PC-3 (cell line): ENCODE results near the gene UBALD2. TPM values are rescaled to one million over a fixed set of nuclear protein-coding genes. Genes with fewer than 3 reads are reported as not detected.
"Not testable (repeated sequence)": the region's sequence is repeated elsewhere in the genome, so short reads cannot be mapped to it uniquely, and the experiment has no call there.

Source experiments
- ATAC-seq: fragments of 200-7000 bp; cut with Tn5 transposase; 2 replicates; pipeline ENCODE4 v1.9.1; 2020; ENCODE audit warnings: mild to moderate bottlenecking, moderate library complexity
- BruUV-seq: library from RNA; stranded (reverse); fragments of 400-500 nt; replicated peaks from 2 replicates; lab custom pipeline; 2021; lab: Mats Ljungman, UMichigan
- CTCF ChIA-PET: fragments of 300-600 bp; sonication (Branson Sonifier 250); formaldehyde crosslinking; loops from one replicate; lab custom pipeline; 2022; ENCODE audit warnings: antibody characterized with exemption; lab: Charles Lee
- POLR2A ChIA-PET: fragments of 300-600 bp; sonication (Branson Sonifier 250); formaldehyde crosslinking; loops from one replicate; lab custom pipeline; 2022; ENCODE audit warnings: antibody characterized with exemption; ENCODE audit not compliant: unreplicated experiment; lab: Charles Lee
- DNase-seq: peaks from one replicate; pipeline ENCODE4 v3.0.0-alpha.2; 2015
- H2AFZ ChIP-seq: fragments of 300-600 bp; sonication (generic); 2 replicates; pipeline ENCODE4 v1.6.0; 2016; ENCODE audit warnings: antibody characterized with exemption, low read length
- H3F3A ChIP-seq: fragments of 300-600 bp; sonication (generic); one replicate; pipeline ENCODE4 v1.6.0; 2017; ENCODE audit warnings: antibody characterized with exemption, low read length, control low read depth, mild to moderate bottlenecking; ENCODE audit not compliant: unreplicated experiment
- H3K27ac ChIP-seq: fragments of 300-600 bp; sonication (generic); 2 replicates; pipeline ENCODE4 v1.5.1; 2016; ENCODE audit warnings: mild to moderate bottlenecking, low read length
- H3K27me3 ChIP-seq: fragments of 300-600 bp; sonication (generic); 2 replicates; pipeline ENCODE4 v1.6.1; 2016; ENCODE audit warnings: low read length, mixed read lengths
- H3K36me3 ChIP-seq: fragments of 300-600 bp; sonication (generic); 2 replicates; pipeline ENCODE4 v1.6.1; 2016; ENCODE audit warnings: low read depth, mixed run types, low read length, mixed read lengths
- H3K4me1 ChIP-seq: fragments of 300-600 bp; sonication (generic); 2 replicates; pipeline ENCODE4 v1.5.1; 2016; ENCODE audit warnings: low read length; ENCODE audit not compliant: insufficient read depth
- H3K4me2 ChIP-seq: fragments of 300-600 bp; sonication (generic); 2 replicates; pipeline ENCODE4 v1.6.0; 2016; ENCODE audit warnings: low read length
- H3K4me3 ChIP-seq: fragments of 300-600 bp; sonication (generic); 2 replicates; pipeline ENCODE4 v1.5.1; 2016; ENCODE audit warnings: mild to moderate bottlenecking, low read length, mixed read lengths
- H3K79me2 ChIP-seq: fragments of 300-600 bp; sonication (generic); 2 replicates; pipeline ENCODE4 v1.6.1; 2017; ENCODE audit warnings: low read length, mixed read lengths
- H3K9ac ChIP-seq: fragments of 300-600 bp; sonication (generic); 2 replicates; pipeline ENCODE4 v1.6.0; 2016; ENCODE audit warnings: mild to moderate bottlenecking, low read length
- H3K9me2 ChIP-seq: fragments of 300-600 bp; sonication (generic); replicated peaks from 2 replicates; pipeline ENCODE4 v1.6.1; 2016; ENCODE audit warnings: mixed run types, low read length, mixed read lengths
- H3K9me3 ChIP-seq: fragments of 300-600 bp; sonication (generic); 2 replicates; pipeline ENCODE4 v1.6.1; 2016; ENCODE audit warnings: low read length, mixed read lengths
- H4K20me1 ChIP-seq: fragments of 300-600 bp; sonication (generic); 2 replicates; pipeline ENCODE4 v1.6.1; 2016; ENCODE audit warnings: low read length, mixed read lengths
- EZH2 ChIP-seq: fragments of 300-600 bp; sonication (generic); IDR thresholded peaks from one replicate; pipeline ENCODE4 v1.6.1; 2017; ENCODE audit warnings: antibody characterized with exemption, mild to moderate bottlenecking, low read length; ENCODE audit not compliant: unreplicated experiment
- EZH2phosphoT487 ChIP-seq: fragments of 300-600 bp; sonication (generic); IDR thresholded peaks from 2 replicates; pipeline ENCODE4 v1.6.1; 2018; ENCODE audit warnings: mild to moderate bottlenecking, antibody characterized with exemption, low read length, borderline replicate concordance
- intact Hi-C: fragments of 100-400 bp; cut with micrococcal nuclease; formaldehyde crosslinking; loops from 2 replicates; pipeline ENCODE4 v1.9.0; 2023
- total RNA-seq: library from RNA; depleted of rRNA; stranded (reverse); fragments of >200 nt; gene quantifications from 2 replicates; pipeline ENCODE4 v1.2.3, GENCODE V29; 2014
- TF ChIP-seq, protein P1 (sequence below): fragments of 300-600 bp; sonication (generic); conservative IDR thresholded peaks from 2 replicates; pipeline ENCODE4 v1.5.1; 2017; ENCODE audit warnings: antibody characterized with exemption, low read depth, mild to moderate bottlenecking, low read length

The UBALD2 gene
- total RNA-seq, 1 experiment from 2014 or later = 59.5 TPM

DNA sequence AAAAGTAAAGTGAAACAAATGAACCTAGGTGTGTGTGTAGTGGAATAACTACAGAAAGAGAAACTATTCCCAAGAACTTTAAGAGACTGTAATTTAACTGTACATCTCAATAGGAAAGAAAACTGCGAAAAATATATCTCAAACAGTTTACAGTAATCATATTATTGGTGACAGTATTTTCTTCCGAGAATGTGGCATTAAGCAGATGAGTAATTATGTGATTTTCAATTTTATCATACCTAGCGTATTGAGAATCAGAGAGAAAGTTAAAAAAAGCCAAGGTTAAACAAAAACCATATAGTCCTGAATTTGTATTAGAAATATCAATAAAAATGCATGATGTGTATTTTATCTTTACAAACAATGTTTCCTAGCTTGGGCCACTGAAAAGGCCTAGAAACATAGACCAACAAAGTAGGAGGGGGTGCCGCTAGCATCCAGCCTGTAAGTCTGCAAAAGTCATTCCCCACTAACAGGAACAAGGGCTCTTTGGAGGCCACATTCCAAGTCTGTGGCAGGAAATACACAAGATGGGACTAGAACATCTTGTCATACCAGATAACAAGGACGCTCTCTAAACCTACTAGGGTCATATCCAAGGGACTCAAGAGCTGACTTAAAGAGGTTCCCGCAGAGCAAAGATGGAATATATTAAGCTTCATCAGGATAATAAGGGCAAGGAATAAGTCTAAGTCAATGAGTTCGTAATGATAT is 45.3 kb upstream of the UBALD2 start:
- H3K9me2 ChIP-seq = no peaks in the 10 kb centered on the region
- TF ChIP-seq EZH2phosphoT487 = no peak
- TF ChIP-seq, protein P1, sequence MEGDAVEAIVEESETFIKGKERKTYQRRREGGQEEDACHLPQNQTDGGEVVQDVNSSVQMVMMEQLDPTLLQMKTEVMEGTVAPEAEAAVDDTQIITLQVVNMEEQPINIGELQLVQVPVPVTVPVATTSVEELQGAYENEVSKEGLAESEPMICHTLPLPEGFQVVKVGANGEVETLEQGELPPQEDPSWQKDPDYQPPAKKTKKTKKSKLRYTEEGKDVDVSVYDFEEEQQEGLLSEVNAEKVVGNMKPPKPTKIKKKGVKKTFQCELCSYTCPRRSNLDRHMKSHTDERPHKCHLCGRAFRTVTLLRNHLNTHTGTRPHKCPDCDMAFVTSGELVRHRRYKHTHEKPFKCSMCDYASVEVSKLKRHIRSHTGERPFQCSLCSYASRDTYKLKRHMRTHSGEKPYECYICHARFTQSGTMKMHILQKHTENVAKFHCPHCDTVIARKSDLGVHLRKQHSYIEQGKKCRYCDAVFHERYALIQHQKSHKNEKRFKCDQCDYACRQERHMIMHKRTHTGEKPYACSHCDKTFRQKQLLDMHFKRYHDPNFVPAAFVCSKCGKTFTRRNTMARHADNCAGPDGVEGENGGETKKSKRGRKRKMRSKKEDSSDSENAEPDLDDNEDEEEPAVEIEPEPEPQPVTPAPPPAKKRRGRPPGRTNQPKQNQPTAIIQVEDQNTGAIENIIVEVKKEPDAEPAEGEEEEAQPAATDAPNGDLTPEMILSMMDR = no peak
- TF ChIP-seq EZH2 = no peak
- H4K20me1 ChIP-seq = no peaks in the 10 kb centered on the region
- H3K79me2 ChIP-seq = no peaks in the 10 kb centered on the region
- no peak overlapping the region for H3K27ac ChIP-seq
- H3K4me2 ChIP-seq = no peak overlapping the region
- no peak overlapping the region for H3K9ac ChIP-seq
- H2AFZ ChIP-seq = no peak overlapping the region
- intact Hi-C loops = no loop called here
- BruUV-seq = no TSS peak
- DNase-seq = no peak
- no peak for ATAC-seq
- H3K4me1 ChIP-seq = no peaks in the 10 kb centered on the region
- POLR2A ChIA-PET = interaction anchor here (0.6 kb wide), 1 partner anchor 95 kb away, joined by 3 read pairs; no protein-coding TSS in a partner anchor
- no peaks in the 10 kb centered on the region for H3K36me3 ChIP-seq
- H3K4me3 ChIP-seq = no peak overlapping the region
- no peaks in the 10 kb centered on the region for H3K9me3 ChIP-seq
- no peaks in the 10 kb centered on the region for H3K27me3 ChIP-seq
- H3F3A ChIP-seq = no peaks in the 10 kb centered on the region
- CTCF ChIA-PET = no interaction called here

GRCh38 chr17:76223802-76224201 is 41.3 kb upstream of the UBALD2 start:
- no peak overlapping the region for H3K4me2 ChIP-seq
- no peaks in the 10 kb centered on the region for H3K9me2 ChIP-seq
- H3K4me3 ChIP-seq = no peak overlapping the region
- H3K27me3 ChIP-seq = no peaks in the 10 kb centered on the region
- no peaks in the 10 kb centered on the region for H3K9me3 ChIP-seq
- no peaks in the 10 kb centered on the region for H4K20me1 ChIP-seq
- intact Hi-C loops = no loop called here
- DNase-seq (no peak), ATAC-seq (no peak)
- no peaks in the 10 kb centered on the region for H3K4me1 ChIP-seq
- no peak overlapping the region for H2AFZ ChIP-seq
- H3K27ac ChIP-seq = no peak overlapping the region
- H3K36me3 ChIP-seq = no peaks in the 10 kb centered on the region
- no peaks in the 10 kb centered on the region for H3K79me2 ChIP-seq
- ChIA-PET CTCF (no interaction called here), POLR2A (no interaction called here)
- H3F3A ChIP-seq = no peaks in the 10 kb centered on the region
- no peak overlapping the region for H3K9ac ChIP-seq
- BruUV-seq = no TSS peak
- TF ChIP-seq EZH2 (no peak), EZH2phosphoT487 (no peak)
- TF ChIP-seq, protein P1 = no peak

DNA sequence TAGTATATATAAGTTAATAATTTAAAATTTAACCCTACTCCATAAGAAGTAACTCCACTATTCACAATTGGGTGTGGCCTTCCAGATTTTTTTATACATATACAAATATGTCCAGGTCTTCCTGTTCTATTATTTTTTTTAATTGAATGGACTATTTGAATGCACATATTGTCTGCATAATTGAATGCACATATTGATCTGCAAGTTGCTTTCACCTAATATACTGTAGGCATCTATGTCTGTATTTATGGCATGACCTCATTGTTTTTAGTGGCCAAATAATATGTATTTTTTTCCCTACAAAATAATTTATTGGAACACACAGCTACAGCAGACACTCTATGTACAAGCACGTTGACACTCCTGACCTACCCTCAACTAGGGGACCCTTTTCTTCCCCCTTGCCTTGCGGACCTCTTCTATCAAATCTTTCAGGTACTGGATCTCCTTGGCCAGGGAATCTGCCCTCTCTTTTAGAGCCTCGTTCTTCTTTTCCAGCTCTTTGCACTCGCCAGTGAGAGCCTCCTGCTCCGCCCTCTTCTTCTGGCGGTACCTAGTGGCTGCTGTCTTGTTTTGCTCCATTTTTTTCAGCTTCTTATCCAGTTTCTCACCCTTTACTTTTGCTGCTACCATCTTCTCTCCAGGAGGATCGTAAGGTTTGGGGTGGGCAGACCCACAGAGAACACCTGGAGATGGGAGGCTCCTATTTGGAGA is 39.6 kb upstream of the UBALD2 start:
- H3K9me3 ChIP-seq, POLR2A ChIA-PET, H3K9ac ChIP-seq: not testable (repeated sequence)

DNA sequence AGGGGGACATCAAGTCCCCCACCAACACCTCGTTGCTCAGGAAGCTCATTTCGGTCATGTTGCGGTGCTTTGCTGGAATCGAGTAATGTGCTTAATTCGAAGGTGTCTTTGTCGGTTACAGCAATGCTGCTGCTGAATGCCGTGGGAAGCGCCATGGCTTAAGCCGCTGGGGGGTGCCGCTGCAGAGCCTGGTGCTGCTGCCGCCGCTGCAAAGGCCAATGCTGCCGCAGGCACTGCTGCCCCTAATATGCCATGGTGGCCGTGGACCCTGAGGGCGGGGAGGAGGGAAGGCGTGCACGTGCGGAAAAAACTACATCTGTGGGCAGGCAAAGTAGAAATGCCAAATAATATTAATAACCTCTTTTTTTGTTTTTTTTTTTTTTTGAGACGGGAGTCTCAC is 38.4 kb upstream of the UBALD2 start:
- POLR2A ChIA-PET = not testable (repeated sequence)

More for the DNA sequence above, 39.6 kb upstream of the UBALD2 start:
- BruUV-seq, H3K4me3 ChIP-seq, H3K9me2 ChIP-seq, H3K4me1 ChIP-seq, H3K27me3 ChIP-seq, H4K20me1 ChIP-seq, intact Hi-C loops, H3K79me2 ChIP-seq, H2AFZ ChIP-seq, CTCF ChIA-PET, H3F3A ChIP-seq, H3K36me3 ChIP-seq, H3K27ac ChIP-seq, DNase-seq, ATAC-seq, H3K4me2 ChIP-seq: not testable (repeated sequence)

More for the DNA sequence above, 38.4 kb upstream of the UBALD2 start:
- CTCF ChIA-PET, H3K9me2 ChIP-seq, H2AFZ ChIP-seq, H3K4me1 ChIP-seq, H3F3A ChIP-seq, H3K4me3 ChIP-seq, BruUV-seq, H3K79me2 ChIP-seq, DNase-seq, intact Hi-C loops, H4K20me1 ChIP-seq, H3K36me3 ChIP-seq, H3K27me3 ChIP-seq, H3K9me3 ChIP-seq, H3K27ac ChIP-seq, H3K4me2 ChIP-seq, H3K9ac ChIP-seq, ATAC-seq: not testable (repeated sequence)
